ENCODE results near the gene PRAMEF5.
"Not testable (repeated sequence)": the region's sequence is repeated elsewhere in the genome, so short reads cannot be mapped to it uniquely, and the experiment has no call there.

- TF ChIP-seq EZH2 (IDR thresholded peaks at IDR 0.05; ENCODE audit: borderline replicate concordance, low read length); CTCF (IDR thresholded peaks at IDR 0.05; ENCODE audit: low read length): not testable (repeated sequence)
Measured at GRCh38 chr1:13227271-13228055, 26.5 kb upstream of the PRAMEF5 start.

Data from OCI-LY1 (cell line).